K562 (cell line): ENCODE data around the gene TGDS. TPM values are rescaled to one million over a fixed set of nuclear protein-coding genes. Genes with fewer than 3 reads are reported as not detected.
A peak's percentile ranks its signal among the peaks of the same experiment; 100 is the strongest.

Source experiments
- ATAC-seq: fragments of 200-7000 bp; cut with Tn5 transposase; 3 replicates; pipeline ENCODE4 v1.9.1; 2020; ENCODE audit warnings: moderate library complexity
- BruUV-seq: library from RNA; stranded (reverse); fragments of 400-500 nt; replicated peaks from 2 replicates; lab custom pipeline; 2021; lab: Mats Ljungman, UMichigan
- CTCF ChIA-PET: fragments of 300-600 bp; formaldehyde crosslinking; extraction: SDS; loops from one replicate; lab custom pipeline; 2021; ENCODE audit warnings: low intra/inter-chr PET ratio; lab: Yijun Ruan, JAX
- POLR2A ChIA-PET: fragments of 300-600, 350-650 bp; sonication (Branson Sonifier 250); formaldehyde crosslinking; extraction: SDS; loops from one replicate; lab custom pipeline; 2021; ENCODE audit warnings: antibody characterized with exemption, inconsistent platforms; lab: Yijun Ruan, JAX
- DNase-seq, 4 experiments: peaks; one replicate each; pipeline versions ENCODE4 v3.0.0 to v3.0.0-alpha.2; 2011 to 2018; ENCODE audit warnings: low spot score in 3 of 4, mixed read lengths in 3 of 4; ENCODE audit errors: extremely low read depth in 1 of 4
- FAIRE-seq: peaks from 2 replicates; lab custom pipeline; 2011; peaks lifted over from hg19 to GRCh38; lab: Jason Lieb, UNC
- H2AFZ ChIP-seq: 2 replicates; pipeline ENCODE4 v1.6.0; 2011; ENCODE audit warnings: low read depth, low read length, control low read depth, inconsistent platforms
- H3K27ac ChIP-seq: fragments of 200-600 bp; 3 replicates; pipeline ENCODE4 v1.8.0; 2011; ENCODE audit warnings: low read depth, mild to moderate bottlenecking, control low read depth, inconsistent platforms, low read length, moderate library complexity, mixed read lengths; ENCODE audit errors: extremely low read depth
- H3K27me3 ChIP-seq, 2 experiments: fragments of 300-600 bp in 1 of 2; 2 replicates in 1 of 2; 3 replicates in 1 of 2; pipeline versions ENCODE4 v1.6.0 to v1.8.0; 2011; ENCODE audit warnings: inconsistent platforms in 2 of 2, low read length in 2 of 2, mild to moderate bottlenecking in 1 of 2, mixed read lengths in 1 of 2, moderate library complexity in 1 of 2; ENCODE audit not compliant: control insufficient read depth in 2 of 2, insufficient read depth in 2 of 2
- H3K36me3 ChIP-seq: fragments of 300-600 bp; 3 replicates; pipeline ENCODE4 v1.8.0; 2011; ENCODE audit warnings: mild to moderate bottlenecking, low read length, inconsistent platforms; ENCODE audit not compliant: control insufficient read depth, insufficient read depth
- H3K4me1 ChIP-seq, 2 experiments: fragments of 200-600 bp in 1 of 2; replicated peaks in 1 of 2; 2 replicates in 1 of 2; 3 replicates in 1 of 2; pipeline versions ENCODE4 v1.5.1 to v1.8.0; 2011; ENCODE audit warnings: inconsistent platforms in 2 of 2, low read length in 2 of 2, mild to moderate bottlenecking in 1 of 2, mixed read lengths in 1 of 2, moderate library complexity in 1 of 2; ENCODE audit not compliant: control insufficient read depth in 2 of 2, insufficient read depth in 2 of 2
- H3K4me2 ChIP-seq: 2 replicates; pipeline ENCODE4 v1.6.1; 2011; ENCODE audit warnings: low read length, control low read depth, inconsistent platforms, mixed read lengths; ENCODE audit not compliant: insufficient read depth
- H3K4me3 ChIP-seq: fragments of 200-600 bp; sonication (generic), shearing (Covaris generic); 2 replicates; pipeline ENCODE4 v1.5.1; 2016; ENCODE audit warnings: control low read depth, inconsistent platforms
- H3K79me2 ChIP-seq: fragments of 200-600 bp; 3 replicates; pipeline ENCODE4 v1.8.0; 2011; ENCODE audit warnings: low read length, inconsistent platforms; ENCODE audit not compliant: control insufficient read depth, insufficient read depth
- H3K9ac ChIP-seq, 2 experiments: 2 replicates each; pipeline versions ENCODE4 v1.6.0 to v1.6.1; 2011; ENCODE audit warnings: low read depth in 2 of 2, low read length in 2 of 2, control low read depth in 1 of 2, inconsistent platforms in 1 of 2, mild to moderate bottlenecking in 1 of 2, mixed read lengths in 1 of 2; ENCODE audit not compliant: insufficient read depth in 1 of 2
- H3K9me1 ChIP-seq: one replicate; pipeline ENCODE4 v1.6.0; 2011; ENCODE audit warnings: inconsistent platforms, mild to moderate bottlenecking, low read length, moderate library complexity; ENCODE audit not compliant: control insufficient read depth, insufficient read depth
- H3K9me3 ChIP-seq: replicated peaks from 2 replicates; pipeline ENCODE4 v1.5.1; 2011; ENCODE audit warnings: low read depth, low read length, inconsistent platforms; ENCODE audit not compliant: control insufficient read depth, insufficient read depth
- H4K20me1 ChIP-seq: replicated peaks from 2 replicates; pipeline ENCODE4 v1.6.1; 2011; ENCODE audit warnings: low read length, inconsistent platforms, mixed read lengths; ENCODE audit not compliant: control insufficient read depth, insufficient read depth
- DACH1 ChIP-seq: fragments of 450-650 bp; IDR thresholded peaks from 2 replicates; pipeline ENCODE4 v1.6.1; 2018; ENCODE audit not compliant: partially characterized antibody
- DPF2 ChIP-seq: fragments of 450-650 bp; IDR thresholded peaks from 2 replicates; pipeline ENCODE4 v1.6.1; 2016
- GTF2A2 ChIP-seq: IDR thresholded peaks from 2 replicates; pipeline ENCODE4 v1.6.1; 2016; ENCODE audit warnings: mild to moderate bottlenecking, missing genetic modification characterization, missing compliant biosample characterization
- NR2C2 ChIP-seq, 2 experiments: fragments of 200-800 bp in 1 of 2; sonication (Bioruptor generic) in 1 of 2; sonication (generic) in 1 of 2; formaldehyde crosslinking in 1 of 2; IDR thresholded peaks; 2 replicates each; pipeline versions ENCODE4 v1.6.1 to v1.8.0; 2016 to 2022; ENCODE audit warnings: mild to moderate bottlenecking in 1 of 2, missing compliant biosample characterization in 1 of 2, missing genetic modification characterization in 1 of 2, missing genetic modification reagents in 1 of 2
- RBBP5 ChIP-seq: fragments of 200-600 bp; sonication (generic); IDR thresholded peaks from 2 replicates; pipeline ENCODE4 v1.6.1; 2012; ENCODE audit warnings: borderline replicate concordance, mild to moderate bottlenecking, low read length, control low read depth, inconsistent platforms; ENCODE audit not compliant: insufficient read depth, poor library complexity, severe bottlenecking
- SETDB1 ChIP-seq: IDR thresholded peaks from one replicate; pipeline ENCODE4 v1.6.1; 2012; ENCODE audit warnings: low read length, control low read depth, inconsistent platforms
- SMARCA4 ChIP-seq: fragments of 450-650 bp; IDR thresholded peaks from 2 replicates; pipeline ENCODE4 v1.6.1; 2016
- ZNF133 ChIP-seq: fragments of 250-450 bp; sonication (Bioruptor Pico); IDR thresholded peaks from 2 replicates; pipeline ENCODE4 v1.4.0; 2020; ENCODE audit warnings: mild to moderate bottlenecking
- ZNF140 ChIP-seq: fragments of 250-450 bp; sonication (Bioruptor Pico); IDR thresholded peaks from 2 replicates; pipeline ENCODE4 v1.8.0; 2021; ENCODE audit warnings: moderate library complexity, mild to moderate bottlenecking, inconsistent platforms
- WGBS: fragments of 100-300 bp; shearing (Covaris generic); methylation state at CpG from one replicate; pipeline ENCODE4 v1.1.6; 2016; ENCODE audit warnings: low coverage, mixed read lengths; ENCODE audit not compliant: insufficient coverage; ENCODE audit errors: missing lambda C conversion rate; 5-methylcytosine and 5-hydroxymethylcytosine counted together
- in situ Hi-C: fragments of 300-500 bp; cut with MboI; formaldehyde crosslinking; loops from 4 replicates; pipeline ENCODE4 v1.15.0; 2018; ENCODE audit warnings: inconsistent platforms, mixed read lengths
- intact Hi-C: fragments of 100-400 bp; cut with micrococcal nuclease; formaldehyde crosslinking; loops from 2 replicates; pipeline ENCODE4 v1.14.2; 2022
- polyA plus RNA-seq, 8 experiments: library from polyadenylated mRNA; depleted of rRNA in 4 of 8; stranded (reverse) in 5 of 8; unstranded in 3 of 8; fragments of >200 nt; fragmentation: Nextera tagmentation in 2 of 8; fragmentation: Illumina TruSeq in 1 of 8; extraction: Ambion mirVana in 2 of 8; extraction: Trizol in 1 of 8; gene quantifications; 2 replicates each; pipeline versions ENCODE4 v1.2.1 to v1.2.3, GENCODE V29; 2011 to 2014; ENCODE audit warnings: inconsistent platforms in 1 of 8, missing spikeins in 1 of 8
- total RNA-seq, 7 experiments: library from RNA; depleted of rRNA in 6 of 7; stranded (reverse); fragments of >200 nt in 6 of 7; fragmentation: Illumina TruSeq in 2 of 7; extraction: Trizol in 2 of 7; gene quantifications; 2 replicates each; pipeline versions ENCODE4 v1.2.1 to v1.2.3, GENCODE V29; 2011 to 2021; ENCODE audit warnings: low replicate concordance in 1 of 7
- TF ChIP-seq, protein P1 (sequence below): fragments of 450-650 bp; IDR thresholded peaks from 2 replicates; pipeline ENCODE4 v1.6.1; 2018; ENCODE audit not compliant: partially characterized antibody
- TF ChIP-seq, protein P2 (sequence below), 2 experiments: fragments of 450-650 bp in 1 of 2; IDR thresholded peaks; 2 replicates each; pipeline ENCODE4 v1.6.1; 2011 to 2017; ENCODE audit warnings: low read depth in 2 of 2, antibody characterized with exemption in 1 of 2, borderline replicate concordance in 1 of 2, low read length in 1 of 2, mild to moderate bottlenecking in 1 of 2, mixed read lengths in 1 of 2; ENCODE audit not compliant: control insufficient read depth in 1 of 2

TGDS gene
- total and polyA plus RNA-seq, 9 of the 15 experiments (the other 6 are each of a cell fraction or from before 2014, with no cell fraction given): 9.9 to 43.7 (median 21.4) TPM

GRCh38 chr13:94557684-94558235 is 38.2 kb downstream of the TGDS start:
- in situ Hi-C loops (no loop called here), intact Hi-C loops (no loop called here)
- WGBS: 37% methylated on average over 5 of the region's 5 CpGs
- no peak overlapping the region; the same call in 1 of the 2 replicates for H2AFZ ChIP-seq
- ChIA-PET POLR2A (no interaction called here), CTCF (no interaction called here)
- H3K9me3 ChIP-seq: no peaks in the 10 kb centered on the region
- H3K9ac ChIP-seq: no peak overlapping the region
- FAIRE-seq (no peak), ATAC-seq (peak; percentile 37; the same call in 2 of the 3 replicates), DNase-seq (no peak)
- no peaks in the 10 kb centered on the region for H3K9me1 ChIP-seq
- H3K4me1 ChIP-seq: no peaks in the 10 kb centered on the region
- H3K79me2 ChIP-seq: no peaks in the 10 kb centered on the region
- H3K4me3 ChIP-seq: no peak overlapping the region
- no peaks in the 10 kb centered on the region for H4K20me1 ChIP-seq
- TF ChIP-seq DPF2: no peak
- TF ChIP-seq GTF2A2 (tag): no peak
- no peak for TF ChIP-seq ZNF133 (CRISPR knock-in tag)
- no peak for TF ChIP-seq NR2C2 (CRISPR knock-in tag; IDR thresholded peaks at IDR 0.05)
- TF ChIP-seq NR2C2 (tag; IDR thresholded peaks at IDR 0.05): no peak
- TF ChIP-seq, protein P1, sequence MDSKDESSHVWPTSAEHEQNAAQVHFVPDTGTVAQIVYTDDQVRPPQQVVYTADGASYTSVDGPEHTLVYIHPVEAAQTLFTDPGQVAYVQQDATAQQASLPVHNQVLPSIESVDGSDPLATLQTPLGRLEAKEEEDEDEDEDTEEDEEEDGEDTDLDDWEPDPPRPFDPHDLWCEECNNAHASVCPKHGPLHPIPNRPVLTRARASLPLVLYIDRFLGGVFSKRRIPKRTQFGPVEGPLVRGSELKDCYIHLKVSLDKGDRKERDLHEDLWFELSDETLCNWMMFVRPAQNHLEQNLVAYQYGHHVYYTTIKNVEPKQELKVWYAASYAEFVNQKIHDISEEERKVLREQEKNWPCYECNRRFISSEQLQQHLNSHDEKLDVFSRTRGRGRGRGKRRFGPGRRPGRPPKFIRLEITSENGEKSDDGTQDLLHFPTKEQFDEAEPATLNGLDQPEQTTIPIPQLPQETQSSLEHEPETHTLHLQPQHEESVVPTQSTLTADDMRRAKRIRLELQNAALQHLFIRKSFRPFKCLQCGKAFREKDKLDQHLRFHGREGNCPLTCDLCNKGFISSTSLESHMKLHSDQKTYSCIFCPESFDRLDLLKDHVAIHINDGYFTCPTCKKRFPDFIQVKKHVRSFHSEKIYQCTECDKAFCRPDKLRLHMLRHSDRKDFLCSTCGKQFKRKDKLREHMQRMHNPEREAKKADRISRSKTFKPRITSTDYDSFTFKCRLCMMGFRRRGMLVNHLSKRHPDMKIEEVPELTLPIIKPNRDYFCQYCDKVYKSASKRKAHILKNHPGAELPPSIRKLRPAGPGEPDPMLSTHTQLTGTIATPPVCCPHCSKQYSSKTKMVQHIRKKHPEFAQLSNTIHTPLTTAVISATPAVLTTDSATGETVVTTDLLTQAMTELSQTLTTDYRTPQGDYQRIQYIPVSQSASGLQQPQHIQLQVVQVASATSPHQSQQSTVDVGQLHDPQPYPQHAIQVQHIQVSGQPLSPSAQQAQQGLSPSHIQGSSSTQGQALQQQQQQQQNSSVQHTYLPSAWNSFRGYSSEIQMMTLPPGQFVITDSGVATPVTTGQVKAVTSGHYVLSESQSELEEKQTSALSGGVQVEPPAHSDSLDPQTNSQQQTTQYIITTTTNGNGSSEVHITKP: no peak
- TF ChIP-seq SMARCA4: no peak
- no peak for TF ChIP-seq ZNF140 (CRISPR knock-in tag)
- TF ChIP-seq, protein P2, sequence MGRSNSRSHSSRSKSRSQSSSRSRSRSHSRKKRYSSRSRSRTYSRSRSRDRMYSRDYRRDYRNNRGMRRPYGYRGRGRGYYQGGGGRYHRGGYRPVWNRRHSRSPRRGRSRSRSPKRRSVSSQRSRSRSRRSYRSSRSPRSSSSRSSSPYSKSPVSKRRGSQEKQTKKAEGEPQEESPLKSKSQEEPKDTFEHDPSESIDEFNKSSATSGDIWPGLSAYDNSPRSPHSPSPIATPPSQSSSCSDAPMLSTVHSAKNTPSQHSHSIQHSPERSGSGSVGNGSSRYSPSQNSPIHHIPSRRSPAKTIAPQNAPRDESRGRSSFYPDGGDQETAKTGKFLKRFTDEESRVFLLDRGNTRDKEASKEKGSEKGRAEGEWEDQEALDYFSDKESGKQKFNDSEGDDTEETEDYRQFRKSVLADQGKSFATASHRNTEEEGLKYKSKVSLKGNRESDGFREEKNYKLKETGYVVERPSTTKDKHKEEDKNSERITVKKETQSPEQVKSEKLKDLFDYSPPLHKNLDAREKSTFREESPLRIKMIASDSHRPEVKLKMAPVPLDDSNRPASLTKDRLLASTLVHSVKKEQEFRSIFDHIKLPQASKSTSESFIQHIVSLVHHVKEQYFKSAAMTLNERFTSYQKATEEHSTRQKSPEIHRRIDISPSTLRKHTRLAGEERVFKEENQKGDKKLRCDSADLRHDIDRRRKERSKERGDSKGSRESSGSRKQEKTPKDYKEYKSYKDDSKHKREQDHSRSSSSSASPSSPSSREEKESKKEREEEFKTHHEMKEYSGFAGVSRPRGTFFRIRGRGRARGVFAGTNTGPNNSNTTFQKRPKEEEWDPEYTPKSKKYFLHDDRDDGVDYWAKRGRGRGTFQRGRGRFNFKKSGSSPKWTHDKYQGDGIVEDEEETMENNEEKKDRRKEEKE (IDR thresholded peaks at IDR 0.05; ENCODE audit: borderline replicate concordance in 1 of 2, control insufficient read depth in 1 of 2, low read depth in 2 of 2, low read length in 1 of 2): no peak
- TF ChIP-seq SETDB1: no peak
- no peak for TF ChIP-seq RBBP5
- TF ChIP-seq DACH1: no peak
- H3K36me3 ChIP-seq: no peaks in the 10 kb centered on the region
- H3K27me3 ChIP-seq: no peaks in the 10 kb centered on the region
- BruUV-seq: no TSS peak
- H3K27ac ChIP-seq: no peak overlapping the region
- no peak overlapping the region; the same call in 1 of the 2 replicates for H3K4me2 ChIP-seq
